A549 (cell line): ENCODE data around the gene BIK.

Experiments
- CEBPB ChIP-seq, 2 experiments: fragments of >200 bp in 1 of 2; sonication (Bioruptor Twin) in 1 of 2; formaldehyde crosslinking in 1 of 2; IDR thresholded peaks; 2 replicates each; pipeline ENCODE4 v1.6.1; 2012 to 2016
- CTCF ChIP-seq: fragments of >200 bp; sonication (Bioruptor Twin); formaldehyde crosslinking; IDR thresholded peaks from 3 replicates; pipeline ENCODE4 v1.5.1; 2016
- E2F6 ChIP-seq: IDR thresholded peaks from 2 replicates; pipeline ENCODE4 v1.6.1; 2012; ENCODE audit warnings: low read depth, borderline replicate concordance
- EP300 ChIP-seq, 2 experiments: fragments of >200 bp; sonication (Bioruptor Twin); formaldehyde crosslinking; IDR thresholded peaks; 2 replicates in 1 of 2; 3 replicates in 1 of 2; pipeline ENCODE4 v1.6.1; 2016 to 2017
- ESRRA ChIP-seq: fragments of 150-350 bp; IDR thresholded peaks from 2 replicates; pipeline ENCODE4 v1.6.1; 2014; ENCODE audit warnings: mild to moderate bottlenecking, low read length, borderline replicate concordance
- JUNB ChIP-seq: fragments of >200 bp; sonication (Bioruptor Twin); formaldehyde crosslinking; IDR thresholded peaks from 2 replicates; pipeline ENCODE4 v1.6.1; 2016
- MAX ChIP-seq: IDR thresholded peaks from 2 replicates; pipeline ENCODE4 v1.6.1; 2012
- NPAS2 ChIP-seq: fragments of 250-450 bp; sonication (Bioruptor Pico); IDR thresholded peaks from 2 replicates; pipeline ENCODE4 v1.8.0; 2022; ENCODE audit warnings: mild to moderate bottlenecking, moderate library complexity, borderline replicate concordance
- PBX3 ChIP-seq: IDR thresholded peaks from 2 replicates; pipeline ENCODE4 v1.6.1; 2012
- PHF8 ChIP-seq: fragments of 200-600 bp; sonication (generic); IDR thresholded peaks from 2 replicates; pipeline ENCODE4 v1.6.1; 2016; ENCODE audit warnings: low read depth, mild to moderate bottlenecking, antibody characterized with exemption, moderate library complexity, borderline replicate concordance
- POLR2A ChIP-seq: IDR thresholded peaks from 2 replicates; pipeline ENCODE4 v1.6.1; 2012; ENCODE audit warnings: mild to moderate bottlenecking, low read length
- POLR2AphosphoS2 ChIP-seq: conservative IDR thresholded peaks from 2 replicates; pipeline ENCODE4 v1.6.1; 2012; ENCODE audit warnings: low read length, improper control_type of control experiment, inconsistent platforms
- TP53 ChIP-seq: fragments of 250-450 bp; sonication (Bioruptor Pico); IDR thresholded peaks from 2 replicates; pipeline ENCODE4 v1.5.0; 2021; ENCODE audit warnings: mild to moderate bottlenecking, moderate library complexity

GRCh38 chr22:43155789-43156188, 45.2 kb downstream of the BIK start:
- TF ChIP-seq ESRRA, result no peak
- TF ChIP-seq JUNB, result no peak
- TF ChIP-seq CTCF, result no peak
- TF ChIP-seq PHF8, result no peak
- TF ChIP-seq NPAS2, result no peak
- TF ChIP-seq TP53 (CRISPR knock-in tag), result no peak
- no peak for TF ChIP-seq POLR2A
- no peak for TF ChIP-seq E2F6
- no peak for TF ChIP-seq PBX3
- no peak for TF ChIP-seq EP300 (IDR thresholded peaks at IDR 0.05)
- TF ChIP-seq CEBPB (IDR thresholded peaks at IDR 0.05), result no peak
- no peak for TF ChIP-seq MAX
- no peak for TF ChIP-seq POLR2AphosphoS2
